Measurements from ENCODE around the gene MYPN. TPM values are rescaled to one million over a fixed set of nuclear protein-coding genes. Genes with fewer than 3 reads are reported as not detected.

Gene MYPN
- total RNA-seq, 4 donors from 2014 or later: 118 to 342 (median 193) TPM

DNA sequence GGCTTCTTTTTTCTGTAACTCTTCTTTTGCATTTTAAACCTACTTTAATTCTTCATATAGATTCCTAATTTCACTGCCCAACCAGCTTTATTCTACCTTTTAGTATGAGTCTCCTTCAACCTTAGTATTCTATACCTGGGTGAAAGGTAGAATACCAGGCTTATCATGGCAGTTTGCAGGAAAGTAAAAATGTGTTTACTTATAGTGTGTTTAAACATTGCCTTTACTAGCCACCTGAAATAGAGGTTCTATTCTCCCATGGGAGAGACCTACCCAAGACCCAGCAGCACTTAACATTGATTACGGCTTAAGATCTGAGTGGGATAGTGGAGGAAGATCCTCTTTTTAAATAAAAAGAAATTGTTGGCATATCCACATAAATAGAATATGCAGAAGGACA, 1.6 kb upstream of the MYPN start:
- intact Hi-C loops (cut with DNase I; ENCODE audit: low total_unique reads) (no loop called here), in situ Hi-C loops (cut with MboI; ENCODE audit: low sequenced_read_pairs in 4 of 4) (no loop called here)
- Histone ChIP-seq H3K4me3 (peak overlapping the region; percentile 54 to 66 (median 59)), H3K27ac (peak overlapping the region; percentile 90 to 93 (median 91)), H3K36me3 (no peaks in the 10 kb centered on the region), H3K9me3 (no peaks in the 10 kb centered on the region), H3K27me3 (no peaks in the 10 kb centered on the region), H3K4me1 (peaks cover 18 to 36% of the 10 kb centered on the region in 2 donors)
- ATAC-seq (no peak), DNase-seq (no peak)
- TF ChIP-seq POLR2A (IDR thresholded peaks at IDR 0.05): no peak
- TF ChIP-seq, protein P1, sequence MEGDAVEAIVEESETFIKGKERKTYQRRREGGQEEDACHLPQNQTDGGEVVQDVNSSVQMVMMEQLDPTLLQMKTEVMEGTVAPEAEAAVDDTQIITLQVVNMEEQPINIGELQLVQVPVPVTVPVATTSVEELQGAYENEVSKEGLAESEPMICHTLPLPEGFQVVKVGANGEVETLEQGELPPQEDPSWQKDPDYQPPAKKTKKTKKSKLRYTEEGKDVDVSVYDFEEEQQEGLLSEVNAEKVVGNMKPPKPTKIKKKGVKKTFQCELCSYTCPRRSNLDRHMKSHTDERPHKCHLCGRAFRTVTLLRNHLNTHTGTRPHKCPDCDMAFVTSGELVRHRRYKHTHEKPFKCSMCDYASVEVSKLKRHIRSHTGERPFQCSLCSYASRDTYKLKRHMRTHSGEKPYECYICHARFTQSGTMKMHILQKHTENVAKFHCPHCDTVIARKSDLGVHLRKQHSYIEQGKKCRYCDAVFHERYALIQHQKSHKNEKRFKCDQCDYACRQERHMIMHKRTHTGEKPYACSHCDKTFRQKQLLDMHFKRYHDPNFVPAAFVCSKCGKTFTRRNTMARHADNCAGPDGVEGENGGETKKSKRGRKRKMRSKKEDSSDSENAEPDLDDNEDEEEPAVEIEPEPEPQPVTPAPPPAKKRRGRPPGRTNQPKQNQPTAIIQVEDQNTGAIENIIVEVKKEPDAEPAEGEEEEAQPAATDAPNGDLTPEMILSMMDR (IDR thresholded peaks at IDR 0.05 in 4 of 5, conservative IDR thresholded peaks at IDR 0.05 in 1 of 5): no peak

DNA sequence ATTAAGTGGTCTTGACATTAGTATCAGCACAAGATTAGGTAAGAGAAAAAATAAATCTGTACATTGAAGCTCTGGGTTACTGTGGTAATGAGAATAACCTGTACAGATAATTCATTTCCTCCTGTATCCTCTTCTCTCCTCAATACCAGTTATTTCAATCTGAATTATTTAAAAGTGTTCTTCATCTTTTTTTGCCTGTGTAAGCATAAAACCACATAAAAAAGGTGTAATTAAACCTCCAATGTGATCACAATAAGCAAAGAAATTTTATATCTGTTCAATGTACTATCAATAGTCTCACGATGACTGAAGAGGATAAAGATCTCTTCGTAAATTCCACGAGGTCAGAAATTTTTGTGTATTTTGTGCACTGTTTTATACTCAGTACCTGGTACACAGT, 1.2 kb upstream of the MYPN start:
- H3K4me1 ChIP-seq: peaks cover 18 to 36% of the 10 kb centered on the region in 2 donors
- no peak for ATAC-seq
- no peak for TF ChIP-seq POLR2A (IDR thresholded peaks at IDR 0.05)
- TF ChIP-seq, protein P1 (IDR thresholded peaks at IDR 0.05 in 4 of 5, conservative IDR thresholded peaks at IDR 0.05 in 1 of 5): no peak

DNA sequence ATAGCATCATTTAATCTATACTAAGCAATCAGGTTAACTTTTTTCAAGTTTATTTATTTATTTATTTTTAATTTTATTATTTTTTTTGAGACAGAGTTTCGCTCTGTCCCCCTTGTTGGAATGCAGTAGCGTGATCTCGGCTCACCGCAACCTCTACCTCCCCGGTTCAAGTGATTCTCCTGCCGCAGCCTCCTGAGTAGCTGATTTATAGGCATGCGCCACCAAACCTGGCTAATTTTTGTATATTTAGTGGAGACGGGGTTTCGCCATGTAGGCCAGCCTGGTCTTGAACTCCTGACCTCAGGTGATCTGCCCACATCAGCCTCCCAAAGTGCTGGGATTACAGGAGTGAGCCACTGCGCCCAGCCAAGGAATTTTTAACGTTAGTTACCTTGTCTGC, 635 bp upstream of the MYPN start:
- H3K4me3 ChIP-seq: peak overlapping the region; percentile 54 to 66 (median 59)
- intact Hi-C loops (cut with DNase I; ENCODE audit: low total_unique reads): no loop called here
- no peak for TF ChIP-seq POLR2A (IDR thresholded peaks at IDR 0.05)
- TF ChIP-seq, protein P1 (IDR thresholded peaks at IDR 0.05 in 4 of 5, conservative IDR thresholded peaks at IDR 0.05 in 1 of 5): no peak
- H3K27me3 ChIP-seq: no peaks in the 10 kb centered on the region
- no peaks in the 10 kb centered on the region for H3K36me3 ChIP-seq
- in situ Hi-C loops (cut with MboI; ENCODE audit: low sequenced_read_pairs in 4 of 4): no loop called here
- DNase-seq (peak in 1 of 2 donors; percentile 50), ATAC-seq (no peak)
- H3K27ac ChIP-seq: peak overlapping the region; percentile 90 to 93 (median 91)
- no peaks in the 10 kb centered on the region for H3K9me3 ChIP-seq
- H3K4me1 ChIP-seq: peaks cover 18 to 36% of the 10 kb centered on the region in 2 donors

More for the DNA sequence above, 1.2 kb upstream of the MYPN start:
- no peak for DNase-seq
- Histone ChIP-seq H3K4me3 (peak overlapping the region; percentile 54 to 66 (median 59)), H3K27ac (peak overlapping the region; percentile 90 to 93 (median 91)), H3K36me3 (no peaks in the 10 kb centered on the region), H3K9me3 (no peaks in the 10 kb centered on the region), H3K27me3 (no peaks in the 10 kb centered on the region)
- in situ Hi-C loops (cut with MboI; ENCODE audit: low sequenced_read_pairs in 4 of 4) (no loop called here), intact Hi-C loops (cut with DNase I; ENCODE audit: low total_unique reads) (no loop called here)

DNA sequence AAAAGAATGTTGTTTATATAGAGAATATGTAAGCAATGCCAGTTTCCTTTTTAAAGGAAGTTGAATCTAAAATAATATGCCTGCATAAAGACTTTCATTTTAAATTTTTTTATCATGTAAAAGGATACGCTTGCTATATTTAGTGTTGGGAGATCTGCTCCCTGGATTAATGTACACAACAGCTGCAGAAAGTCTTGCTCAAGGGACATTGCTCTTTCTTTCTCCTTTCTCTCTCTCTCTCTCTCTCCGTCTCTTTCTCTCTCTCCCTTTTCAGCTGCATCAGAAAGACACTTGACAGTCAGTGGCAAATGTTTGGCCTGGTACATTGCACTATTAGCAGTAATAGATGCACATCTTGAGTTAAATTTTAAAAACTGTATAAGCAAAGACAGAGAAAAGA, 739 bp downstream of the MYPN start:
- intact Hi-C loops (cut with DNase I; ENCODE audit: low total_unique reads): no loop called here
- ATAC-seq (peak; percentile 62 to 69), DNase-seq (peak; percentile 42 to 56)
- Histone ChIP-seq H3K27ac (peak overlapping the region; percentile 90 to 93 (median 91)), H3K36me3 (no peaks in the 10 kb centered on the region), H3K4me1 (peaks cover 25 to 36% of the 10 kb centered on the region in 2 donors), H3K4me3 (peak overlapping the region; percentile 54 to 66 (median 62)), H3K9me3 (no peaks in the 10 kb centered on the region), H3K27me3 (no peaks in the 10 kb centered on the region)
- in situ Hi-C loops (cut with MboI; ENCODE audit: low sequenced_read_pairs in 4 of 4): no loop called here
- TF ChIP-seq POLR2A (IDR thresholded peaks at IDR 0.05): peak; percentile 52 to 72
- TF ChIP-seq, protein P1 (IDR thresholded peaks at IDR 0.05 in 4 of 5, conservative IDR thresholded peaks at IDR 0.05 in 1 of 5): no peak

DNA sequence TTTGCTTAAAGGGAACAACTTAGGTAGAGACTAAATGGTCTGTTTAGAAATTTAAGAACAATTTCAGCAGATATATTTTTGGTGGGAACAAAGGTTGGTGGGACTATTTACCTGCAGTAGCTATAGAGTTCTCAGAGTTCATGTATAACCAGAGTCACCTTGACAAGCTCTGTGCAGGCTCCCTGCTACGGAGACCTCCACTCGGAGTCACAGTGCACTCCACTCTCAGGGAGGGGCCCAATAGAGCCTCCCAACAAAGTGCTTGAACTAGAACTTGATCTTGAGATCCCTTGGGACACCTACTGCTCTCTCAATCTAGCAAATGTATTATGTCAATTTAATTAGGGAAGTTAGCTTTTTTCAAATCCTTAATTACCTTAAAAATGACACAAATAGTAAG, 2.3 kb downstream of the MYPN start:
- Histone ChIP-seq H3K4me3 (peak overlapping the region; percentile 54 to 66 (median 62)), H3K27me3 (no peaks in the 10 kb centered on the region), H3K36me3 (no peaks in the 10 kb centered on the region), H3K27ac (peak overlapping the region; percentile 90 to 93 (median 91)), H3K4me1 (peaks cover 25 to 42% of the 10 kb centered on the region in 2 donors), H3K9me3 (no peaks in the 10 kb centered on the region)
- in situ Hi-C loops (cut with MboI; ENCODE audit: low sequenced_read_pairs in 4 of 4): no loop called here
- TF ChIP-seq POLR2A (IDR thresholded peaks at IDR 0.05): peak in 1 of 2 donors; percentile 18
- TF ChIP-seq, protein P1 (IDR thresholded peaks at IDR 0.05 in 4 of 5, conservative IDR thresholded peaks at IDR 0.05 in 1 of 5): no peak
- DNase-seq (no peak), ATAC-seq (no peak)
- intact Hi-C loops (cut with DNase I; ENCODE audit: low total_unique reads): no loop called here

Measured in gastrocnemius medialis (tissue), 4 donors.